ENCODE measurements around the gene RBMS3.

The RBMS3 gene

GRCh38 chr3:29695201-29695600 is 414.3 kb downstream of the RBMS3 start:
- no peak for DNase-seq

GRCh38 chr3:29695643-29696198 is 414.9 kb downstream of the RBMS3 start:
- no peak for DNase-seq

- DNase-seq, result no peak
These were observed 415.4 kb downstream of the RBMS3 start for GRCh38 chr3:29696311-29696710.

GRCh38 chr3:29697989-29698388 is 417.1 kb downstream of the RBMS3 start:
- DNase-seq, result no peak

GRCh38 chr3:29700256-29700655 is 419.4 kb downstream of the RBMS3 start:
- DNase-seq, result no peak

GRCh38 chr3:29701326-29701983 is 420.6 kb downstream of the RBMS3 start:
- no peak for DNase-seq

GRCh38 chr3:29705906-29706844 is 425.3 kb downstream of the RBMS3 start:
- no peak for DNase-seq

GRCh38 chr3:29708884-29709283 is 428.0 kb downstream of the RBMS3 start:
- no peak for DNase-seq

- DNase-seq, result no peak
These were observed 430.4 kb downstream of the RBMS3 start for GRCh38 chr3:29711255-29711771.

GRCh38 chr3:29716213-29716612 is 435.3 kb downstream of the RBMS3 start:
- no peak for DNase-seq

- DNase-seq, result no peak
These were observed 437.8 kb downstream of the RBMS3 start for GRCh38 chr3:29718661-29719065.

GRCh38 chr3:29720665-29721064 is 439.8 kb downstream of the RBMS3 start:
- no peak for DNase-seq

- DNase-seq, result no peak
These were observed 440.9 kb downstream of the RBMS3 start for GRCh38 chr3:29721789-29722188.

- DNase-seq, result no peak
These were observed 450.2 kb downstream of the RBMS3 start for GRCh38 chr3:29731050-29731449.

GRCh38 chr3:29741231-29741630 is 460.4 kb downstream of the RBMS3 start:
- DNase-seq, result no peak

GRCh38 chr3:29745232-29745870 is 464.5 kb downstream of the RBMS3 start:
- DNase-seq, result no peak

- no peak for DNase-seq
These were observed 465.4 kb downstream of the RBMS3 start for GRCh38 chr3:29746163-29746760.

- no peak for DNase-seq
These were observed 467.1 kb downstream of the RBMS3 start for GRCh38 chr3:29747991-29748390.

- no peak for DNase-seq
These were observed 470.9 kb downstream of the RBMS3 start for GRCh38 chr3:29751647-29752314.

GRCh38 chr3:29754346-29754745 is 473.5 kb downstream of the RBMS3 start:
- DNase-seq, result no peak

GRCh38 chr3:29755416-29755815 is 474.5 kb downstream of the RBMS3 start:
- DNase-seq, result no peak

All from stimulated activated CD4-positive, alpha-beta T cell treated with anti-CD3 and anti-CD28 coated beads, Interleukin-2, amount 100 ng/mL, for 48 hours (primary cell).